Ovary (tissue), 9 donors: ENCODE results near the gene LMTK3. TPM values are rescaled to one million over a fixed set of nuclear protein-coding genes. Genes with fewer than 3 reads are reported as not detected.

Experiments used
- DNase-seq, 5 donors: peaks; one replicate each; pipeline ENCODE4 v3.0.0-alpha.2; 2019 to 2020
- H3K27ac ChIP-seq, 2 donors: fragments of 200-600 bp; one replicate each; pipeline versions ENCODE4 v1.5.1 to v1.8.0; 2019 to 2022
- H3K27me3 ChIP-seq: fragments of 200-600 bp; one replicate; pipeline ENCODE4 v1.8.0; 2022
- H3K36me3 ChIP-seq: fragments of 200-600 bp; sonication (generic); one replicate; pipeline ENCODE4 v1.5.1; 2019
- H3K4me1 ChIP-seq: one replicate; pipeline ENCODE4 v1.8.1; 2013; ENCODE audit warnings: mild to moderate bottlenecking, moderate library complexity; ENCODE audit not compliant: insufficient read depth
- H3K4me3 ChIP-seq: fragments of 200-600 bp; sonication (generic); one replicate; pipeline ENCODE4 v1.5.1; 2017
- H3K9me3 ChIP-seq, 2 donors: fragments of 200-600 bp in 1 of 2; sonication (generic) in 1 of 2; one replicate each; pipeline versions ENCODE4 v1.5.1 to v1.8.1; 2013 to 2019; ENCODE audit warnings: mild to moderate bottlenecking in 1 of 2, moderate library complexity in 1 of 2
- EP300 ChIP-seq: sonication (generic); formaldehyde crosslinking; IDR thresholded peaks from one replicate; pipeline ENCODE4 v1.6.1; 2017; ENCODE audit warnings: antibody characterized with exemption
- POLR2A ChIP-seq: fragments of 450-650 bp; IDR thresholded peaks from one replicate; pipeline ENCODE4 v1.6.1; 2017; ENCODE audit warnings: antibody characterized with exemption, mild to moderate bottlenecking, moderate library complexity
- WGBS, 3 donors: extraction: QIAGEN DNeasy Blood & Tissue Kit in 1 of 3; methylation state at CpG; one replicate each; pipeline versions ENCODE4 v1.1.5 to v1.1.7; 2013 to 2017; 5-methylcytosine and 5-hydroxymethylcytosine counted together
- intact Hi-C, 4 donors: fragments of 100-400 bp; cut with DNase I; formaldehyde crosslinking; loops; one replicate each; pipeline versions ENCODE4 v1.11.0 to v1.15.1; 2022 to 2023
- polyA plus RNA-seq, 2 donors: library from polyadenylated mRNA; stranded (reverse); fragments of 200-250 nt in 1 of 2; fragments of 350-450 nt in 1 of 2; fragmentation: Illumina TruSeq in 1 of 2; extraction: RNeasy Lipid Tissue Mini Kit (QIAGEN cat#74804) in 1 of 2; gene quantifications; one replicate each; pipeline ENCODE4 v1.2.3, GENCODE V29; 2013 to 2014
- total RNA-seq, 7 donors: library from RNA; depleted of rRNA in 2 of 7; stranded (reverse); fragments of >200 nt in 2 of 7; fragmentation: NEBNext Ultra II Directional in 3 of 7; extraction: Animal tissue kit (Norgen Biotek cat#: 25700) in 3 of 7; gene quantifications; one replicate each; pipeline versions ENCODE4 v1.1.0 to v1.2.4, GENCODE V29; 2016 to 2023
- TF ChIP-seq, protein P1 (sequence below), 3 donors: fragments of 450-650 bp in 2 of 3; fragments of 200-600 bp in 1 of 3; IDR thresholded peaks; one replicate each; pipeline versions ENCODE4 v1.5.1 to v1.8.0; 2016 to 2022; ENCODE audit warnings: antibody characterized with exemption in 3 of 3, mild to moderate bottlenecking in 1 of 3
- donor health status: DM: no; HTN: no; CAD: no; lungs with moderate emphysema.
- donor health status: DM: no; HTN: no; CAD: no.
- donor health status: Bipolar disorder and iron deficiency.
- donor health status: DM: yes; HTN: yes; CAD: no.
- donor health status: DM: no; HTN: no; CAD: no.
- donor health status: DM: yes; HTN: yes; CAD: no.

Gene LMTK3
- total and polyA plus RNA-seq, 9 donors: 0.27 to 2.5 (median 0.49) TPM; not detected in 1

DNA sequence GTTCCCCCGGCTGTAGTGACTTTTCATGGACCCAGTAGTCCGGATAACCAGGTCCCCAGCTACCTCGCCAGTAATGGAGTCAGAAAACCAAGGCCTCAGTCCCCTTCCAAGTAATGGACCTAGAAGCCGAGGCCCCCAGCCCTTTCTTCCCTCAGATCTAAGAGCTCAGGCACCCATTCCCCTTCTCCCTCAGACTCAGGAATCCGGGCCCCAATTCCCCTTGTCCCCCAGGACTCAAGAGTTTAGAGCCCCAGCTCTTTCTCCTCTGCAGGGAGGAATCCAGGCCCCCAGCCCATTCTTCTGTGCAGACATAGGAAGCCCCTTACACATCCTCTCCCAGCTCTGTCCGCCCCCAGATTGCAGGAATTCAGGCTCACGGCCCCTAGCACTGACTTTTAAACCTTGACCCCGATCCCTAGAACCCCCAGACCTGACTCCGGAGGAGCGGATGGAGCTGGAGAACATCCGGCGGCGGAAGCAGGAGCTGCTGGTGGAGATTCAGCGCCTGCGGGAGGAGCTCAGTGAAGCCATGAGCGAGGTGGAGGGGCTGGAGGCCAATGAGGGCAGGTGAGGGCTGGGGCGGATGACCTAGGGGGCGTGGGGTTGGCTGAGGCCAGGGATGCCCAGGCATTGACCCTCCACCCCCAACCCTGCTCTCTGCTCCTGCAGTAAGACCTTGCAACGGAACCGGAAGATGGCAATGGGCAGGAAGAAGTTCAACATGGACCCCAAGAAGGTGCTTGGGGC lies 41.5 kb downstream of the LMTK3 start:
- H3K4me3 ChIP-seq: peak overlapping the region; percentile 98
- intact Hi-C loops: loop anchor here in 1 of 4 donors (10.0 kb wide), 1 partner anchor 145 kb away; the partner anchor contains the start of gene EMP3
- peaks cover 7% of the 10 kb centered on the region for H3K4me1 ChIP-seq
- no peaks in the 10 kb centered on the region for H3K27me3 ChIP-seq
- H3K36me3 ChIP-seq: no peaks in the 10 kb centered on the region
- 20 to 36% (median 21%) methylated on average over 20 of the region's 20 CpGs for WGBS, 3 donors
- DNase-seq: peak in 1 of 5 donors; percentile 54
- H3K9me3 ChIP-seq: no peaks in the 10 kb centered on the region
- peak overlapping the region; percentile 75 to 96 for H3K27ac ChIP-seq
- TF ChIP-seq POLR2A (no peak), EP300 (no peak)
- TF ChIP-seq, protein P1, sequence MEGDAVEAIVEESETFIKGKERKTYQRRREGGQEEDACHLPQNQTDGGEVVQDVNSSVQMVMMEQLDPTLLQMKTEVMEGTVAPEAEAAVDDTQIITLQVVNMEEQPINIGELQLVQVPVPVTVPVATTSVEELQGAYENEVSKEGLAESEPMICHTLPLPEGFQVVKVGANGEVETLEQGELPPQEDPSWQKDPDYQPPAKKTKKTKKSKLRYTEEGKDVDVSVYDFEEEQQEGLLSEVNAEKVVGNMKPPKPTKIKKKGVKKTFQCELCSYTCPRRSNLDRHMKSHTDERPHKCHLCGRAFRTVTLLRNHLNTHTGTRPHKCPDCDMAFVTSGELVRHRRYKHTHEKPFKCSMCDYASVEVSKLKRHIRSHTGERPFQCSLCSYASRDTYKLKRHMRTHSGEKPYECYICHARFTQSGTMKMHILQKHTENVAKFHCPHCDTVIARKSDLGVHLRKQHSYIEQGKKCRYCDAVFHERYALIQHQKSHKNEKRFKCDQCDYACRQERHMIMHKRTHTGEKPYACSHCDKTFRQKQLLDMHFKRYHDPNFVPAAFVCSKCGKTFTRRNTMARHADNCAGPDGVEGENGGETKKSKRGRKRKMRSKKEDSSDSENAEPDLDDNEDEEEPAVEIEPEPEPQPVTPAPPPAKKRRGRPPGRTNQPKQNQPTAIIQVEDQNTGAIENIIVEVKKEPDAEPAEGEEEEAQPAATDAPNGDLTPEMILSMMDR (IDR thresholded peaks at IDR 0.05): no peak

DNA sequence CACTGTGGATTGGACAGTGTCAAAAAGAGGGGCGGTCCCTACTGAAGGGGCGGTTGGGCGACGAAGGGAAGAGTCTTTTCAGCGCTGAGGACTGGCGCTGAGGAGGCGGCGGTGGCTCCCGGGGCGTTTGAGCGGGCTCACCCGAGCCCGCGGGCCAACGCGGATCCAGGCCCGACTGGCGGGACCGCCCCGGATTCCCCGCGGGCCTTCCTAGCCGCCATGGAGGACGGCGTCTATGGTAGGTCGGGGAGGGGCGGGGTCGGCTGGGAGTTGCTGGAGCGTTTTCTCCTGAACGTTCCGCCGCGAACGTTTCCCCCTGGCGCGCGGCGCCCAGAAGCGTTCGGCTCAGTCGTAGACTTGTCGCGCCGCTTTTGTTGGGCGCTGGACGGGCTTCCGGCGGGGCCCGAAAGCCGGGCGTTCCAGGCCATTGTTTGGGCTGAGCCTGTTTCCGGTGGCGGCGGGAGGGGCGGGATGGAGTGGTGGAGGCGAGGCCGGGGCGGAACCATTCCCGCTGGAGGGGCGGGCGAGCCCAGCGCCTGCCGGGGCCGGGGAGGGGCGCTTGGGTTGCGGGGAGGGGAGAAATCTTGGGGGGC lies 42.2 kb downstream of the LMTK3 start, which contains the start of gene CYTH2:
CYTH2 (plus strand) TSS at position 81 of the 593 bp plus-strand sequence; CDS start at position 220, 139 bp downstream.
- no peaks in the 10 kb centered on the region for H3K36me3 ChIP-seq
- intact Hi-C loops: loop anchor here in 1 of 4 donors (10.0 kb wide), 1 partner anchor 145 kb away; the partner anchor contains the start of gene EMP3
- H3K9me3 ChIP-seq: no peaks in the 10 kb centered on the region
- TF ChIP-seq EP300 (no peak), POLR2A (peak; percentile 90)
- TF ChIP-seq, protein P1 (IDR thresholded peaks at IDR 0.05): peak in 1 of 3 donors; percentile 11
- DNase-seq: peak; percentile 83 to 89 (median 87)
- no peaks in the 10 kb centered on the region for H3K27me3 ChIP-seq
- peak within 1 kb of the TSS; percentile 98 for H3K4me3 ChIP-seq
- peaks cover 7% of the 10 kb centered on the region for H3K4me1 ChIP-seq
- H3K27ac ChIP-seq: peak within 1 kb of the TSS; percentile 75 to 96
- WGBS, 3 donors: 0% methylated on average over 41 to 66 of the region's 66 CpGs

DNA sequence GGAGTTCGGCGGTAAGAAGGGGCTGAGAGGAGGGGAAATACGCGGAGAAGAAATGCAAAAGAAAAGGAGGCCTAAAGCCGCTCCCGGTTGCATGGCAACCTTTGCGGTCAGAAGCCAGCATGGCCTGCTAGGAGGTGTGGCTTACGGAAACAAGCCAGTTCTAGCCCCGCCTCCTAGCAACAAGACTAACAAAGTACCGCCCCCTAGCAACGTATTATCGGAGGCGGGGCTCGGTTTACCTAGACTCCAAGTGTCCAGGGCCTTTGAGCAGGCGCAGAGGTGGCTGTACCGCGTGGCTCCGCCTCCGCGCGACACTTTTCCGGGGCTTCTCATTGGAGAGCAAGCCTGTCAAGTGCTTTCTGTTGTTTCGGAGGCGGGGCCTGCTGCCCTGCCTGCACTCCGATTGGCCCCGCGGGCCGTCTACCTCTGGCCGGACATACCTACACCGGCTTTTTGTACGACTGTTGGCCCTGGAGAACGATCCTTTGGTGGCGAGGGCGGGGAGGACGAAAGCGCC lies 42.8 kb downstream of the LMTK3 start:
- no peaks in the 10 kb centered on the region for H3K9me3 ChIP-seq
- intact Hi-C loops: loop anchor here in 1 of 4 donors (10.0 kb wide), 1 partner anchor 144 kb away; the partner anchor contains the start of gene EMP3
- peaks cover 7% of the 10 kb centered on the region for H3K4me1 ChIP-seq
- DNase-seq: peak; percentile 99 to 100 (median 99)
- H3K27me3 ChIP-seq: no peaks in the 10 kb centered on the region
- H3K4me3 ChIP-seq: peak overlapping the region; percentile 98
- H3K27ac ChIP-seq: peak overlapping the region; percentile 75 to 96
- no peak for TF ChIP-seq EP300
- no peak for TF ChIP-seq POLR2A
- TF ChIP-seq, protein P1 (IDR thresholded peaks at IDR 0.05): no peak
- 0 to 1% (median 0%) methylated on average over 28 to 36 of the region's 36 CpGs for WGBS, 3 donors
- no peaks in the 10 kb centered on the region for H3K36me3 ChIP-seq

DNA sequence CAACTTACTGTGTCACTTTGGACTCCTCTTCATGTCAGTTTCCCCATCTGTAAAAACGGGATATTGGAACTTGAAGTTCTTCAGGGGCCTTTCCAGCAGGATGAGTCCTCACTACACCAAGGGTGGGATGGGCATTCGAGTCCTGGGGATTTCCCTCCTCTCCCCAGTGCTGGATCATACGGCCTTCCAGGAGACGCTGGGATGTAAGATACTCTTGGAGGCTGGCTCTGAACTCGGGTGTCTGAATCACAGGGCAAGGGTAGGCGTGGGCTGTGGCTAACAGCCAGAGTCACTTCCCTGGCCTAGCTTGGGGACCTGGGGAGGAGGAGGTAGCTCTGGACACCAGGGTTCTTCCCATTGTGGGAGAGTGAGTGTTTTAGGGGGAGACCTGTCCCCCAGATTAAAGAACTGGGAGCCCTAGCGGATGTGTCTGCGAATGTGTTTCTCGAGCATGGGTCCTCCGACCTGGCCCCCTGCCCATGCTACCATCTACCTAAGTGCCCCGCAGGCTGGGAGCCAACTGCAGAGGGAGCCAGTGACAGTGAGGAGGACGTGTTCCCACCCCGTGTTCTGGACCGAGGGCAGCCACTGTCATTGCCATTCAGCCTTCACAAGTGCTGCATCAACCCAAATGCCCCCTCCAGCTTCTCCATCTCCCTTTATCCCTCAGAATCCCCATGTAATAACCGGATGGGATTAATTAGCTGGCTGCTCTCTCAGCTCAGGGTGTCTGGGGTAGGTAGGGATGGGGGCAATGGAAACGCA lies 44.9 kb downstream of the LMTK3 start:
- TF ChIP-seq, protein P1 (IDR thresholded peaks at IDR 0.05): no peak
- TF ChIP-seq POLR2A: no peak
- no peak for TF ChIP-seq EP300
- Histone ChIP-seq H3K4me1 (peaks cover 7% of the 10 kb centered on the region), H3K9me3 (no peaks in the 10 kb centered on the region), H3K36me3 (no peaks in the 10 kb centered on the region), H3K4me3 (no peak overlapping the region), H3K27ac (no peak overlapping the region), H3K27me3 (no peaks in the 10 kb centered on the region)
- peak in 2 of 5 donors; percentile 52 to 56 for DNase-seq
- 68 to 70% (median 69%) methylated on average over 16 of the region's 16 CpGs for WGBS, 3 donors
- intact Hi-C loops: loop anchor here in 1 of 4 donors (10.0 kb wide), 1 partner anchor 142 kb away; the partner anchor contains the start of gene EMP3
